ENCODE measurements around the gene CRYBA2. TPM values are rescaled to one million over a fixed set of nuclear protein-coding genes. Genes with fewer than 3 reads are reported as not detected.
A peak's percentile ranks its signal among the peaks of the same experiment; 100 is the strongest.

Gene CRYBA2
- total and polyA plus RNA-seq, 2 experiments from 2014 or later = not detected

GRCh38 chr2:219010162-219010756, 17.0 kb upstream of the CRYBA2 start:
- ATAC-seq = peak; percentile 99
- H3K79me2 ChIP-seq (replicated peaks; ENCODE audit: insufficient read depth) = no peaks in the 10 kb centered on the region
- peak; percentile 59 to 89 for TF ChIP-seq CTCF (conservative IDR thresholded peaks at IDR 0.05; ENCODE audit: low read depth in 2 of 2)
- TF ChIP-seq ZNF114 (CRISPR knock-in tag; IDR thresholded peaks at IDR 0.05) = no peak
- Mint-ChIP-seq H3K27me3 (ENCODE audit: insufficient read depth, low read depth, poor library complexity) (peaks cover 14% of the 10 kb centered on the region), H3K36me3 (ENCODE audit: low read depth) (no peaks in the 10 kb centered on the region), H3K4me1 (no peaks in the 10 kb centered on the region), H3K4me3 (no peak overlapping the region), H3K9me3 (no peaks in the 10 kb centered on the region; the same call in 2 of the 3 replicates), H3K27ac (no peak overlapping the region)
- no peak overlapping the region for H3K4me2 ChIP-seq
- no peak overlapping the region for H3K4me3 ChIP-seq
- peak; percentile 72 for DNase-seq (ENCODE audit: low spot score)
- H3K4me1 ChIP-seq (ENCODE audit: insufficient read depth) = no peaks in the 10 kb centered on the region
- peaks cover 23% of the 10 kb centered on the region for H3K27me3 ChIP-seq (ENCODE audit: insufficient read depth)
- H2AFZ ChIP-seq = no peak overlapping the region
- H4K20me1 ChIP-seq (replicated peaks; ENCODE audit: insufficient read depth) = no peaks in the 10 kb centered on the region
- no peaks in the 10 kb centered on the region for H3K36me3 ChIP-seq (ENCODE audit: insufficient read depth)
- H3K27ac ChIP-seq (ENCODE audit: low read depth) = no peak overlapping the region
- no peaks in the 10 kb centered on the region for H3F3A ChIP-seq (replicated peaks; ENCODE audit: low read depth)
- H3K9me2 ChIP-seq (ENCODE audit: insufficient read depth) = no peaks in the 10 kb centered on the region

- Mint-ChIP-seq H3K27me3 (ENCODE audit: insufficient read depth, low read depth, poor library complexity) (peaks cover 21% of the 10 kb centered on the region), H3K4me1 (no peaks in the 10 kb centered on the region), H3K36me3 (ENCODE audit: low read depth) (no peaks in the 10 kb centered on the region), H3K4me3 (no peak overlapping the region), H3K9me3 (no peaks in the 10 kb centered on the region; the same call in 1 of the 3 replicates), H3K27ac (no peak overlapping the region)
- H3K9me2 ChIP-seq (ENCODE audit: insufficient read depth) = no peaks in the 10 kb centered on the region
- H3F3A ChIP-seq (replicated peaks; ENCODE audit: low read depth) = no peaks in the 10 kb centered on the region
- no peak overlapping the region for H3K4me2 ChIP-seq
- H3K36me3 ChIP-seq (ENCODE audit: insufficient read depth) = no peaks in the 10 kb centered on the region
- no peaks in the 10 kb centered on the region for H3K79me2 ChIP-seq (replicated peaks; ENCODE audit: insufficient read depth)
- no peak overlapping the region for H3K4me3 ChIP-seq
- peaks cover 33% of the 10 kb centered on the region for H3K27me3 ChIP-seq (ENCODE audit: insufficient read depth)
- no peak overlapping the region for H2AFZ ChIP-seq
- no peak for ATAC-seq
- DNase-seq (ENCODE audit: low spot score) = no peak
- H4K20me1 ChIP-seq (replicated peaks; ENCODE audit: insufficient read depth) = no peaks in the 10 kb centered on the region
- H3K27ac ChIP-seq (ENCODE audit: low read depth) = no peak overlapping the region
- H3K4me1 ChIP-seq (ENCODE audit: insufficient read depth) = no peaks in the 10 kb centered on the region
- TF ChIP-seq CTCF (conservative IDR thresholded peaks at IDR 0.05; ENCODE audit: low read depth in 2 of 2) (no peak), ZNF462 (CRISPR knock-in tag; IDR thresholded peaks at IDR 0.05) (no peak), ZNF114 (CRISPR knock-in tag; IDR thresholded peaks at IDR 0.05) (no peak), ZNF331 (CRISPR knock-in tag; IDR thresholded peaks at IDR 0.05; ENCODE audit: low read depth) (no peak), POLR2AphosphoS5 (IDR thresholded peaks at IDR 0.05; ENCODE audit: low read depth) (no peak), JUNB (IDR thresholded peaks at IDR 0.05; ENCODE audit: unreplicated experiment) (no peak), NANOG (IDR thresholded peaks at IDR 0.05; ENCODE audit: borderline replicate concordance) (no peak), ETS1 (IDR thresholded peaks at IDR 0.05) (no peak), CREB1 (CRISPR knock-in tag; IDR thresholded peaks at IDR 0.05; ENCODE audit: low read depth) (no peak)
These were observed 16.1 kb upstream of the CRYBA2 start for GRCh38 chr2:219009294-219009693.
